Measurements from ENCODE around the gene GPX6. TPM values are rescaled to one million over a fixed set of nuclear protein-coding genes. Genes with fewer than 3 reads are reported as not detected.

The GPX6 gene
- total and polyA plus RNA-seq, 11 donors: not detected

DNA sequence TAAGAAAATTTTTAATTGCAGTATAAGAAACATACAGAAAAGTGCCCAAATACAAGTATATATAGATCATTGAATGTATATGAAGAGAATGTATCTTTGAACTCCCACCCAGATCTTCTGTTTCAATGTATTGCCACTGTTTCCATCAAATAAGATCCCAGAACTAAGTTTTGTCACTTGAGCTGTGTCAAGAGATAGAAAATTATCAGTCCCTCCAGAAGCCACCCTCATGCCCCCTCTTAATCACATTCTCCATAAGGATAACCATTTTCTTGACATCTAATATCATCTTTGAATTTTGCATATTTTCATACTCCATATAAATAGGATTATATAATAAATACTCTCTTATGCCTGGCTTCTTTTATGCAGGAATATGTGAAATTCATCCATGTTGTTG lies 30.4 kb upstream of the GPX6 start:
- TF ChIP-seq POLR2A (IDR thresholded peaks at IDR 0.05): no peak
- TF ChIP-seq, protein P1, sequence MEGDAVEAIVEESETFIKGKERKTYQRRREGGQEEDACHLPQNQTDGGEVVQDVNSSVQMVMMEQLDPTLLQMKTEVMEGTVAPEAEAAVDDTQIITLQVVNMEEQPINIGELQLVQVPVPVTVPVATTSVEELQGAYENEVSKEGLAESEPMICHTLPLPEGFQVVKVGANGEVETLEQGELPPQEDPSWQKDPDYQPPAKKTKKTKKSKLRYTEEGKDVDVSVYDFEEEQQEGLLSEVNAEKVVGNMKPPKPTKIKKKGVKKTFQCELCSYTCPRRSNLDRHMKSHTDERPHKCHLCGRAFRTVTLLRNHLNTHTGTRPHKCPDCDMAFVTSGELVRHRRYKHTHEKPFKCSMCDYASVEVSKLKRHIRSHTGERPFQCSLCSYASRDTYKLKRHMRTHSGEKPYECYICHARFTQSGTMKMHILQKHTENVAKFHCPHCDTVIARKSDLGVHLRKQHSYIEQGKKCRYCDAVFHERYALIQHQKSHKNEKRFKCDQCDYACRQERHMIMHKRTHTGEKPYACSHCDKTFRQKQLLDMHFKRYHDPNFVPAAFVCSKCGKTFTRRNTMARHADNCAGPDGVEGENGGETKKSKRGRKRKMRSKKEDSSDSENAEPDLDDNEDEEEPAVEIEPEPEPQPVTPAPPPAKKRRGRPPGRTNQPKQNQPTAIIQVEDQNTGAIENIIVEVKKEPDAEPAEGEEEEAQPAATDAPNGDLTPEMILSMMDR (IDR thresholded peaks at IDR 0.05): no peak
- peaks cover 0 to 2% (median 0%) of the 10 kb centered on the region in 12 donors for H3K9me3 ChIP-seq
- H3K27me3 ChIP-seq: peaks cover 0 to 54% (median 17%) of the 10 kb centered on the region in 9 donors
- DNase-seq (no peak), ATAC-seq (no peak)
- H3K4me1 ChIP-seq: peaks cover 0 to 6% (median 0%) of the 10 kb centered on the region in 12 donors
- intact Hi-C loops (cut with DNase I): no loop called here
- H3K4me3 ChIP-seq: no peak overlapping the region
- H3K36me3 ChIP-seq: no peaks in the 10 kb centered on the region
- no peak overlapping the region for H3K27ac ChIP-seq

DNA sequence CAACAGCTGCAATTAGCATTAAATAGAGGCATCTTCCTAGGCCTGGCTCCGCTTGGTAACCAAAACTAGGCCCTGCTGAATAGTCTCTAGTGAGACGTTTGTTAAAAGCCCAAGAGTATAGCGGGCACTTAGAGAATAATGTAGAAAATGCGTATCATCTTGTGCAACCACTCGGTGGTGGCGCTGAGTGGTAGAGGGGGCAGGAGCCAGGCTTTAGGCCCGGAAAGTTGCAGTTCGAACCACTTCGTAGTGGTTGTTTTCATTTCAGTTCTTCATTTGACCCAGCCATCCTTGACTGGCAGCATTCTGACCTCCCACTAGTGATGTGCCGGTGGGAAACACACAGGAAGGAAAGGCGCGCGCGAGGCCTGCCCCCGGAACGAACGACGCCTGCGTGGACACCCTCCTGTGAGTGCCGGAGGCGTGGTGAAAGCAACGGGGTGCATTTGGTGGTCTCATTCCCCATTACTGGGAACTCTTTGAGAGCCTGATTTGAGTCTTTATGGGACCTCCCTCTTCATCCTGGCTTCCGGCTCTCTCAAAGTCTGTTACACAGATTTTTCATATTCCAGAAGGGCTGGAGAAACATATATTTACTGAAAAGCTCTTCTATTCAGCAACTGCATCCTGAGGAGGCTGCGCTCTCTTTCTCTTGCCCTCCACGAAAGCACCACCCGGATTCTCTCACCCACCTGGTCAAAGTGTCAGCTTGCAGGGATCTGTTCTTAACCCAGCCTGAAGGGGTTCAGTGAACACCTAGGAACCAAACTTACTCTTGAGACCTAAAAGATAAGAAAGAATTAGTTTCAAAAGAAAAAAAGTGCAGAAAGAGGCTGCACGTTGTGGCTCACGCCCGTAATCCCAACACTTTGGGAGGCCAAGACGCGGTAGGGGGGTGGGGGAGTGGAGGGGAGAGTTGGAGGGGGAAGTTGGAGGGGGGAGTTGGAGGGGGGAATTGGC lies 28.3 kb upstream of the GPX6 start:
- no peak for ATAC-seq
- TF ChIP-seq POLR2A (IDR thresholded peaks at IDR 0.05): no peak
- TF ChIP-seq, protein P1 (IDR thresholded peaks at IDR 0.05): no peak
- H3K27me3 ChIP-seq: peaks cover 0 to 73% (median 17%) of the 10 kb centered on the region in 9 donors
- no peak overlapping the region for H3K27ac ChIP-seq
- H3K4me1 ChIP-seq: peaks cover 0 to 6% (median 0%) of the 10 kb centered on the region in 12 donors
- WGBS, 4 donors: 20 to 28% (median 21%) methylated on average over 31 of the region's 31 CpGs
- intact Hi-C loops (cut with DNase I): no loop called here
- peaks cover 0 to 2% (median 0%) of the 10 kb centered on the region in 12 donors for H3K9me3 ChIP-seq
- no peak for DNase-seq
- H3K4me3 ChIP-seq: peak overlapping the region in 4 of 12 donors; percentile 2 to 17 (median 9)
- H3K36me3 ChIP-seq: no peaks in the 10 kb centered on the region

DNA sequence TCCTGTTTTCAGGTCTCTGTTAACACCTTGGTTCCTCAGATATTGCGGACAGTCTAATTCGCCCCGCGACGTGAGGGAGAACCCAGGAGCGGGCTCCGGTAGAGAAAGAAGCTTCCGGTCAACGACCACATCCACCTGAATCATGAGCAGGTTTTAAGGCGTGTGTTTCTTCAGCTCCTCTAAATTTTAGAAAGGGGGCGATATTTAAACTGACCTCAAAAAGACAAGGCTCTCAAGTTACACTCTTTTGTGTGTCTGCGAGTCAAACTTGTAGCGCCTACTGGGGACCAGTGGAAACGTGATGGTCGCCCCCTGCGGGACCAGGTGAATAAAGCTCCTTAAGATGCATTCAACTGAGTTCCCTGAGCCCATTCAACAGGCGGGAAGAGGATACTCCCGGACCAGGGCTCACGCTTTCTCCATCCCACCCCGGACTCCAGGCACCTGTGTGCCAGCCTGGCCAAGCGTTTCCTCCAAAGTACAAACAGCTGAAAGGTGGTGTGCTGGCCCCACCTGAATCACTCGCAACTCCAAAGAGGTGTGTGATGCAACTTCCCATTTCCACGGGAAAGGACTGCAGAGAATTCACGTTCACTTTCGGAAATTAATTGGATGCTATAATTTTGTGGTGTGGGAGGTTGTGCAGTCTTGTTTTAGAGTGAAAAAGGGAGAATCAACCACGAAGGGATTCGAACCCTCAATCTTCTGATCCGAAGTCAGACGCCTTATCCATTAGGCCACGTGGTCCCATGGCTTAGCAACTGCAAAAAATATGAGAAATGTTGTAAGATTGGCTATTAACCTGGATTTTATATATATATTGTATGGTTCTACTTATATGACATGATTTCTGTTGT lies 27.1 kb upstream of the GPX6 start:
- intact Hi-C loops (cut with DNase I): no loop called here
- Histone ChIP-seq H3K4me3 (peak overlapping the region in 2 of 12 donors; percentile 1 to 23), H3K4me1 (peaks cover 0 to 6% (median 0%) of the 10 kb centered on the region in 12 donors), H3K9me3 (peaks cover 0 to under 1% (median 0%) of the 10 kb centered on the region in 12 donors), H3K27ac (no peak overlapping the region), H3K27me3 (peaks cover 3 to 81% (median 17%) of the 10 kb centered on the region in 9 donors), H3K36me3 (no peaks in the 10 kb centered on the region)
- ATAC-seq (peak in 1 of 4 donors; percentile 18), DNase-seq (no peak)
- 4% methylated on average over 26 to 30 of the region's 30 CpGs for WGBS, 4 donors
- no peak for TF ChIP-seq POLR2A (IDR thresholded peaks at IDR 0.05)
- TF ChIP-seq, protein P1 (IDR thresholded peaks at IDR 0.05): peak in 2 of 12 donors; percentile 7 to 10
